Stimulated activated naive CD8-positive, alpha-beta T cell treated with anti-CD3 and anti-CD28 coated beads, Interleukin-15, Interleukin-2, amounts not matched to agents 100 ng/mL and 50 ng/mL, for 24 hours (primary cell): Measurements from ENCODE around the gene ZNF467.

Source experiments
- H3K27ac Mint-ChIP-seq: one replicate; pipeline ENCODE4 v1.8.0; 2021; ENCODE audit warnings: mild to moderate bottlenecking, mixed read lengths
- H3K27me3 Mint-ChIP-seq: one replicate; pipeline ENCODE4 v1.8.0; 2021; ENCODE audit warnings: mixed read lengths
- H3K36me3 Mint-ChIP-seq: one replicate; pipeline ENCODE4 v1.8.0; 2021; ENCODE audit warnings: low read depth, mixed read lengths
- H3K4me1 Mint-ChIP-seq: one replicate; pipeline ENCODE4 v1.8.0; 2021; ENCODE audit warnings: low read depth, mixed read lengths
- H3K4me3 Mint-ChIP-seq: one replicate; pipeline ENCODE4 v1.8.0; 2021; ENCODE audit warnings: mild to moderate bottlenecking, mixed read lengths
- H3K9me3 Mint-ChIP-seq: one replicate; pipeline ENCODE4 v1.8.0; 2021; ENCODE audit warnings: mixed read lengths

Gene ZNF467

DNA sequence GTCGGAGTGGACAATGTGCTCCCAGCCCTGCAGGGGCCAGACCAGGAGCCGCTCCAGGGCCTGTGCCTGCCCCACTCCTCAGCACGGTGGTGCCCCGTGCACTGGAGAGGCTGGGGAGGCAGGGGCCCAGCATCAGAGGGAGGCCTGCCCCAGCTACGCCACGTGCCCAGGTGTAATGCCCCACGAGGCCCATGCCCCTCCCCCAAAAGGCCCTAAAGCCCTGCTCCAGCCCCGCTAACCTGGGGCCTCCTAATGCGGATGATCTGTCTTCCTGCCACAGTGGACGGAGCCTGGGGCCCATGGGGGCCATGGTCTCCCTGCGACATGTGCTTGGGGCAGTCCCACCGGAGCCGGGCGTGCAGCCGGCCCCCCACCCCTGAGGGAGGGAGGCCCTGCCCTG, 41.1 kb upstream of the ZNF467 start:
- no peaks in the 10 kb centered on the region for H3K36me3 Mint-ChIP-seq

DNA sequence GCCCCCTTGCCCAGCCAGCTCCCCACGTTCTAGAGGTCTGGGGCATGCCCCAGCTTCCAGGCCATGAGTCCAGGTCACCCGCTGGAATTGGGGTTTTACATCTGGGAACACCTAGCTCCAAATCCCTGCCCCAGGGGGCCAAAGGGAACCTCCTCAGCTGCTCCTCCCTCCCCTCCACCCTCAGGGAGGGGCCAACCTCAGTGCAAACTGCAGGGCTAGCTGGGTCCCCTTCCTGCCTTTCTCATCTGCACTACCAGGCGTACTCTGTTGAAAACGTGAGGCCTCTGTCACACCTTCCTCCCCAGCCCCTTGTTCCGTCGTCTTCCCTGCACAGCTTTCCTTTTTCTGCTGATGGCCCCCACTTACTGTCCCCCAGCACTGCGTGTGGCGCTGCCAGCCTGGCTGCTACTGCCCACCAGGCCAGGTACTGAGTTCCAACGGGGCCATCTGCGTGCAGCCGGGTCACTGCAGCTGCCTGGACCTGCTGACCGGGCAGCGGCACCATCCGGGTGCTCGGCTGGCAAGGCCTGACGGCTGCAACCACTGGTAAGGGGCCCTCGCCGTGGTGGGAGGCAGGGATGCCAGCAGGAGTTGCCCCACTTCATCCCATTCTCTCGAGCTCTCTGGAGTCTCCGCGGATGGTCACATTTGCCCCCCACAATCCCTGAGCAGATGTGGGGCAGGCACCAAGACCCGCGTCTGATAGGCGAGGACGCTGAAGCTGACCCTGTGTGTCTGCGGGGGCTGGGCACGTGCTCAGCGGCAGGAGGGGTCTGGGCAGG, 40.1 kb upstream of the ZNF467 start:
- no peaks in the 10 kb centered on the region for H3K9me3 Mint-ChIP-seq
- H3K27ac Mint-ChIP-seq: no peak overlapping the region

More for the DNA sequence above, 41.1 kb upstream of the ZNF467 start:
- no peaks in the 10 kb centered on the region for H3K9me3 Mint-ChIP-seq
- H3K27me3 Mint-ChIP-seq: no peaks in the 10 kb centered on the region
- no peaks in the 10 kb centered on the region for H3K4me1 Mint-ChIP-seq
- H3K4me3 Mint-ChIP-seq: no peak overlapping the region
- H3K27ac Mint-ChIP-seq: no peak overlapping the region

DNA sequence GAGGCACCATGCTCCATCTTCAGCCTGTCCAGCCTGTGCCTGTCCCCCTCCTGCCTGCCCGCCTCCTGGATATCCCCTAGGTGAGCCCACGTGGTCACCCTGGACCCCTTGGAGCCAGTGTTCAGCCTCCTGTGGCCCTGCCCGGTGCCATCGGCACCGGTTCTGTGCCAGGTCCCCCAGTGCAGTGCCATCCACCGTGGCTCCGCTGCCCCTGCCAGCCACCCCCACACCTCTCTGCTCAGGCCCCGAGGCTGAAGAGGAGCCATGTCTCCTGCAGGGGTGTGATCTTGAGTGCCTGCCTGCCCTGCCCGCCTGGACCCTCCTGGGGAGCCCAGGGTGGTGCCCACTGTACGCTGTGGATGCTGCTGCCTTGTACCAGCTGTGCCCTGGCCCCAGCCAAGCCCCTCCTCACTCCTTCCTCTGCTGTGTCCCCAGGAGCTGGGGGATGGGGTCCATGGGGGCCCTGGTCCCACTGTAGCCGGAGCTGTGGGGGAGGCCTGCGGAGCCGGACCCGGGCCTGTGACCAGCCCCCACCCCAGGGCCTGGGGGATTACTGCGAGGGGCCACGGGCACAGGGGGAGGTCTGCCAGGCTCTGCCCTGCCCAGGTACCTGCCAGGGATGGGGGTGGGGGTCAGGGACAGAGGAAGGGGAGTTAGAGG, 38.6 kb upstream of the ZNF467 start:
- H3K9me3 Mint-ChIP-seq: no peaks in the 10 kb centered on the region
- H3K36me3 Mint-ChIP-seq: no peaks in the 10 kb centered on the region
- H3K4me1 Mint-ChIP-seq: no peaks in the 10 kb centered on the region

More for the DNA sequence above, 40.1 kb upstream of the ZNF467 start:
- no peaks in the 10 kb centered on the region for H3K27me3 Mint-ChIP-seq
- H3K36me3 Mint-ChIP-seq: no peaks in the 10 kb centered on the region
- no peaks in the 10 kb centered on the region for H3K4me1 Mint-ChIP-seq
- no peak overlapping the region for H3K4me3 Mint-ChIP-seq

DNA sequence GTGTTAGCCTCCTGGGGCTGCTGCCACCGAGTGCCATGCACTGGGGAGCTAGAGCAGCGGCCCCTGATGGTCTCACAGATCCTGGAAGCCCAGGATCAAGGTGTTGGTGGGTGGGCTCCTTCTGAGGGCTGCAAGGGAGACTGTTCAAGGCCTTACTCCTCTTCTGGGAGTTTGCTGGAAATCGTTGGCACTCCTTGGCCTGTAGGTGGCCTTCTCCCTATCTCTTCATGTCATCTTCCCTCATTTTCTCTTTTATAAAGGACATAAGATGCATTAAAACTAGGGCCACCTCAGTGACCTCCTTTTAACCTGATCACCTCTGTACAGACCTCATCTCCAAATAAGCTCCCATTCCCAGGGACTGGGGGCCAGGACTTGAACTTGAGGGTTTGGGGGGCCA, 37.8 kb upstream of the ZNF467 start:
- Mint-ChIP-seq H3K9me3 (no peaks in the 10 kb centered on the region), H3K4me1 (no peaks in the 10 kb centered on the region), H3K27ac (no peak overlapping the region), H3K27me3 (no peaks in the 10 kb centered on the region), H3K4me3 (no peak overlapping the region), H3K36me3 (no peaks in the 10 kb centered on the region)

More for the DNA sequence above, 38.6 kb upstream of the ZNF467 start:
- H3K4me3 Mint-ChIP-seq: no peak overlapping the region
- no peaks in the 10 kb centered on the region for H3K27me3 Mint-ChIP-seq
- no peak overlapping the region for H3K27ac Mint-ChIP-seq

DNA sequence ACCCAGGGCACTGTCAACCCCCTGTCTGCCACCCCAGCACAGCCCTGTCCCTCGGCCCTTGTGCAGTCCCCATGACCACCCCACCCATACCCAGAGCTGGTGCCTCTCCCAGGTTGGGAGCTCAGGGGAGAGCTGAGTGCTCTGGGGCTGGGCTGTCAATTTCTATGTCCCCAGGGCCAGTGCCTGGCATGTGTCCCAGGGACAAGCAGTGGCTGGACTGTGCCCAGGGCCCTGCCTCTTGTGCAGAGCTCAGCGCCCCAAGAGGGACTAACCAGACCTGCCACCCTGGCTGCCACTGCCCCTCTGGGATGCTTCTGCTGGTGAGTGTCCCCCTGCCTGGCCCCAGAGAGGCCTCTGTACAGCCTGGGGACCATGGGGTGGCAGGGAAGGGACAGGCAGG, 35.8 kb upstream of the ZNF467 start:
- no peak overlapping the region for H3K27ac Mint-ChIP-seq
- H3K27me3 Mint-ChIP-seq: no peaks in the 10 kb centered on the region
- H3K4me3 Mint-ChIP-seq: no peak overlapping the region
- H3K4me1 Mint-ChIP-seq: no peaks in the 10 kb centered on the region
- no peaks in the 10 kb centered on the region for H3K9me3 Mint-ChIP-seq
- no peaks in the 10 kb centered on the region for H3K36me3 Mint-ChIP-seq

DNA sequence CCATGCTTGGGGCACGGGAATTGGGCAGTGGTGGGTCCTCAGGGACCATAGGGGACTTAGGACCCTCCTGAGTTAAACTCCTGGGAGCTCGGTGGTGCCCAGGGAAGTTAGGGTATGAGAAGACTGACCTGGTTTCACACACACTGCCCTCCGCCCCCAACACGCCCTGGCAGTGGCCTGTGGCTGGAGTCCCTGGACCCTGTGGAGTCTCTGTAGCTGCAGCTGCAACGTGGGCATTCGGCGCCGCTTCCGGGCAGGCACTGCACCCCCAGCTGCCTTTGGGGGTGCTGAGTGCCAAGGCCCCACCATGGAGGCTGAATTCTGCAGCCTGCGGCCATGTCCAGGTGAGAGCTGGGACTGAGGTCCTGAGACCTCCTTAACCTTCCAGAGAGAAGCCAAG, 34.9 kb upstream of the ZNF467 start:
- Mint-ChIP-seq H3K36me3 (no peaks in the 10 kb centered on the region), H3K27me3 (no peaks in the 10 kb centered on the region), H3K4me3 (no peak overlapping the region), H3K4me1 (no peaks in the 10 kb centered on the region), H3K27ac (no peak overlapping the region), H3K9me3 (no peaks in the 10 kb centered on the region)

- Mint-ChIP-seq H3K9me3 (no peaks in the 10 kb centered on the region), H3K4me3 (no peak overlapping the region), H3K36me3 (no peaks in the 10 kb centered on the region), H3K4me1 (no peaks in the 10 kb centered on the region), H3K27ac (no peak overlapping the region), H3K27me3 (no peaks in the 10 kb centered on the region)
Measured at GRCh38 chr7:149806726-149807125, 33.3 kb upstream of the ZNF467 start.

GRCh38 chr7:149804106-149804505, 30.7 kb upstream of the ZNF467 start:
- Mint-ChIP-seq H3K36me3 (no peaks in the 10 kb centered on the region), H3K27me3 (no peaks in the 10 kb centered on the region), H3K9me3 (no peaks in the 10 kb centered on the region), H3K4me1 (no peaks in the 10 kb centered on the region), H3K4me3 (no peak overlapping the region), H3K27ac (no peak overlapping the region)

GRCh38 chr7:149803551-149804074, 30.2 kb upstream of the ZNF467 start:
- Mint-ChIP-seq H3K4me3 (no peak overlapping the region), H3K9me3 (no peaks in the 10 kb centered on the region), H3K27me3 (no peaks in the 10 kb centered on the region), H3K4me1 (no peaks in the 10 kb centered on the region), H3K36me3 (no peaks in the 10 kb centered on the region), H3K27ac (no peak overlapping the region)

GRCh38 chr7:149802966-149803365, 29.6 kb upstream of the ZNF467 start:
- Mint-ChIP-seq H3K36me3 (no peaks in the 10 kb centered on the region), H3K27ac (no peak overlapping the region), H3K4me1 (no peaks in the 10 kb centered on the region), H3K4me3 (no peak overlapping the region), H3K9me3 (no peaks in the 10 kb centered on the region), H3K27me3 (no peaks in the 10 kb centered on the region)

- Mint-ChIP-seq H3K4me3 (no peak overlapping the region), H3K4me1 (no peaks in the 10 kb centered on the region), H3K27me3 (no peaks in the 10 kb centered on the region), H3K27ac (no peak overlapping the region), H3K9me3 (no peaks in the 10 kb centered on the region), H3K36me3 (no peaks in the 10 kb centered on the region)
Measured at GRCh38 chr7:149801816-149802215, 28.4 kb upstream of the ZNF467 start.

DNA sequence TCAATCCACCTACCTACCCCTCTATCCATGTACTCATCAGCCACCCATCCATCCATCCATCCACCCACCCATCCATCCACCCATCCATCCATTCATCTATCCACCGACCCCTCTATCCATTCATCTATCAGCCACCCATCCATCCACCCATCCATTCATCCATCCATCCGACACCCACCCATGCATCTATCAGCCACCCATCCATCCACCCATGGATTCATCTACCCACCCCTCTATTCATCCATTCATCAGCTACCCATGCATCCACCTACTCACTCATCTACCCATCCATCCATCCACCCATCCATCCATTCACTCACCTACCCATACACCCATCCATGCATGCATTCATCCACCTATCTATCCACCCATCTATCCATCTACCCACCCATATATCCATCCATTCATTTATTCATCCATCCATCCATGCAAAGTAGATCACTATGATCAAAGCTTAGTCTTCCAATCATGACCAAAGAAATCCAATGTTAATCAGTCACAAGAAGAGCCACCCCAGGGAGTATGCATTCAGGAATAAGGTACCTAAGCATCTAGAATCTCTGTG, 27.7 kb upstream of the ZNF467 start:
- Mint-ChIP-seq H3K4me1 (no peaks in the 10 kb centered on the region), H3K27me3 (no peaks in the 10 kb centered on the region), H3K9me3 (no peaks in the 10 kb centered on the region), H3K4me3 (no peak overlapping the region), H3K36me3 (no peaks in the 10 kb centered on the region), H3K27ac (no peak overlapping the region)

DNA sequence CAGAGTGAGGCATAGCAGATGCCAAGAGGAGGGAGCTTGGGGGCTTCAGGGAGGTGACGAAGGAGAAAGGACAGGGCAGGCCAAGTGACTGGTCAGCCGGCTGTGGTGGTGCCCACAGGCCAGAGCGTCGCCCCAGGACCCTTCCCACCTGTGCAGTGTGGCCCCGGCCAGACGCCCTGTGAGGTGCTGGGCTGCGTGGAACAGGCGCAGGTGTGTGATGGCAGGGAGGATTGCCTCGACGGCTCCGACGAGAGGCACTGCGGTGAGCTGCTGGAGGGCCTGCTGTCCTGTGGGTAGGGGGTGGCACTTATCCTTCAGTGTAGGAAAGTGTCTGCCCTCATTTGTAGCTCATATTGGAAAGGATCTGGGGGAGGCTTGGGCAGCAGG, 26.8 kb upstream of the ZNF467 start:
- H3K4me3 Mint-ChIP-seq: no peak overlapping the region
- H3K4me1 Mint-ChIP-seq: no peaks in the 10 kb centered on the region
- H3K9me3 Mint-ChIP-seq: no peaks in the 10 kb centered on the region
- no peak overlapping the region for H3K27ac Mint-ChIP-seq
- H3K27me3 Mint-ChIP-seq: no peaks in the 10 kb centered on the region
- H3K36me3 Mint-ChIP-seq: no peaks in the 10 kb centered on the region

- no peaks in the 10 kb centered on the region for H3K36me3 Mint-ChIP-seq
- H3K4me3 Mint-ChIP-seq: no peak overlapping the region
- no peak overlapping the region for H3K27ac Mint-ChIP-seq
- no peaks in the 10 kb centered on the region for H3K27me3 Mint-ChIP-seq
- no peaks in the 10 kb centered on the region for H3K4me1 Mint-ChIP-seq
- H3K9me3 Mint-ChIP-seq: no peaks in the 10 kb centered on the region
Measured at GRCh38 chr7:149799397-149800168, 26.2 kb upstream of the ZNF467 start.

GRCh38 chr7:149797771-149798170, 24.4 kb upstream of the ZNF467 start:
- no peak overlapping the region for H3K4me3 Mint-ChIP-seq
- peaks cover 3% of the 10 kb centered on the region for H3K27me3 Mint-ChIP-seq
- H3K36me3 Mint-ChIP-seq: no peaks in the 10 kb centered on the region
- H3K27ac Mint-ChIP-seq: no peak overlapping the region
- no peaks in the 10 kb centered on the region for H3K4me1 Mint-ChIP-seq
- H3K9me3 Mint-ChIP-seq: no peaks in the 10 kb centered on the region
